Omental fat pad (tissue), 4 donors: ENCODE results near the gene ZNF442. TPM values are rescaled to one million over a fixed set of nuclear protein-coding genes. Genes with fewer than 3 reads are reported as not detected.
"Not testable (repeated sequence)": the region's sequence is repeated elsewhere in the genome, so short reads cannot be mapped to it uniquely, and the experiment has no call there.

Source experiments
- ATAC-seq: fragments of 150-250 bp; one replicate; pipeline ENCODE4 v1.9.1; 2016; ENCODE audit warnings: mild to moderate bottlenecking, moderate library complexity; ENCODE audit not compliant: low FRiP score
- DNase-seq: peaks from one replicate; pipeline ENCODE4 v3.0.0-alpha.2; 2019; ENCODE audit warnings: low spot score
- total RNA-seq, 4 donors: library from RNA; depleted of rRNA; stranded (reverse); fragments of >200 nt; gene quantifications; one replicate each; pipeline ENCODE4 v1.1.0, GENCODE V29; 2016
- TF ChIP-seq, protein P1 (sequence below), 3 donors: fragments of 450-650 bp; IDR thresholded peaks; one replicate each; pipeline ENCODE4 v1.5.1; 2016 to 2017; ENCODE audit warnings: antibody characterized with exemption in 3 of 3, mild to moderate bottlenecking in 3 of 3, moderate library complexity in 2 of 3

The ZNF442 gene
- total RNA-seq, 4 donors from 2014 or later = 1.8 to 7.9 (median 3.0) TPM

DNA sequence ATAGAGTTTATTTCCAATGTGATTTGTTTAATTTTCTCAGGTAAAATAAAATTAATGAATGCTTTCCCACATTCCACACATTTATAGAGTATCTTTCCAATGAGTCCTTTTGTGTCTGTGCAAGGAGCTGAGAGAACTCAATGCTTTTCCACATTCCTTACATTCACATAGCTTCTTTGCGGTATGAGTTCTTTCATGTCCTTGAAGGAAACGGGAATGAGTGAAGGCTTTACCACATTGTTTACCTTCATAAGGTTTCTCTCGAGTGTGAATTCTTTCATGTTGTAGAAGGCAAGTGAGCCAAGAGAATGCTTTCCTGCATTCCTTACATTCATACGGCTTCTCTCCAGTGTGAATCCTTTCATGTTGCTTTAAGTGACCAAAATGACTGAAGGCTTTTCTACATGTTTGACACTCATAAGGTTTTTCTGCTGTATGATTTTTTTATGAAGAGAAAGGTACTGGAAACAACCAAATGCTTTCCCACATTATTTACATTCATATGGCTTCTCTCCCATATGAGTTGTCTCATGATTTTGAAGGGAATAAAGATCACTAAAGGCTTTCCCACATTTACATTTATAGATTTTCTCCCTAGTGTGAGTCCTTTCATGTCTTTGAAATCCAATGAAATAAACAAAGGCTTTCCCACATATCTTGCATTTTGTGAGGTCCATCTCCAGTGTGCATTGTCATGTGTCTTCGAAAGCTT, 14.4 kb upstream of the ZNF442 start:
- TF ChIP-seq, protein P1, sequence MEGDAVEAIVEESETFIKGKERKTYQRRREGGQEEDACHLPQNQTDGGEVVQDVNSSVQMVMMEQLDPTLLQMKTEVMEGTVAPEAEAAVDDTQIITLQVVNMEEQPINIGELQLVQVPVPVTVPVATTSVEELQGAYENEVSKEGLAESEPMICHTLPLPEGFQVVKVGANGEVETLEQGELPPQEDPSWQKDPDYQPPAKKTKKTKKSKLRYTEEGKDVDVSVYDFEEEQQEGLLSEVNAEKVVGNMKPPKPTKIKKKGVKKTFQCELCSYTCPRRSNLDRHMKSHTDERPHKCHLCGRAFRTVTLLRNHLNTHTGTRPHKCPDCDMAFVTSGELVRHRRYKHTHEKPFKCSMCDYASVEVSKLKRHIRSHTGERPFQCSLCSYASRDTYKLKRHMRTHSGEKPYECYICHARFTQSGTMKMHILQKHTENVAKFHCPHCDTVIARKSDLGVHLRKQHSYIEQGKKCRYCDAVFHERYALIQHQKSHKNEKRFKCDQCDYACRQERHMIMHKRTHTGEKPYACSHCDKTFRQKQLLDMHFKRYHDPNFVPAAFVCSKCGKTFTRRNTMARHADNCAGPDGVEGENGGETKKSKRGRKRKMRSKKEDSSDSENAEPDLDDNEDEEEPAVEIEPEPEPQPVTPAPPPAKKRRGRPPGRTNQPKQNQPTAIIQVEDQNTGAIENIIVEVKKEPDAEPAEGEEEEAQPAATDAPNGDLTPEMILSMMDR (IDR thresholded peaks at IDR 0.05) = no peak
- no peak for DNase-seq
- ATAC-seq = no peak

DNA sequence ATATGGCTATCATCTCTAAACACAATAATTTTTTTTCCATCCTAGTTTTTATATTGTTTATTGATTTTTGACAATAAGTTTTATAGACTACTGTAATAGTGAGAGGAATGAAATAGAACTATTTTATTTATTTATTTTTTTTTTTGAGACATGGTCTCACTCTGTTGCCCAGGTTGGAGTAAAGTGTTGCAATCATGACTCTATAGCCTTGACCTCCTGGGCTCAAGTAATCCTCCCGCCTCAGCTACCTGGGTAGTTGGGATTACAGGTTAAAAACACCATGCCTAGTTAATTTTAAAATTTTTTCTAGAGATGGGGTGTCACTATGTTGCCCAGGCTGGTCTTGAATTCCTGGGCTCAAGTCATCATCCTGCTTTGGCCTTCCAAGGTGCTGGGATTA, 8.5 kb upstream of the ZNF442 start:
- TF ChIP-seq, protein P1 (IDR thresholded peaks at IDR 0.05) = no peak
- ATAC-seq = no peak
- no peak for DNase-seq

DNA sequence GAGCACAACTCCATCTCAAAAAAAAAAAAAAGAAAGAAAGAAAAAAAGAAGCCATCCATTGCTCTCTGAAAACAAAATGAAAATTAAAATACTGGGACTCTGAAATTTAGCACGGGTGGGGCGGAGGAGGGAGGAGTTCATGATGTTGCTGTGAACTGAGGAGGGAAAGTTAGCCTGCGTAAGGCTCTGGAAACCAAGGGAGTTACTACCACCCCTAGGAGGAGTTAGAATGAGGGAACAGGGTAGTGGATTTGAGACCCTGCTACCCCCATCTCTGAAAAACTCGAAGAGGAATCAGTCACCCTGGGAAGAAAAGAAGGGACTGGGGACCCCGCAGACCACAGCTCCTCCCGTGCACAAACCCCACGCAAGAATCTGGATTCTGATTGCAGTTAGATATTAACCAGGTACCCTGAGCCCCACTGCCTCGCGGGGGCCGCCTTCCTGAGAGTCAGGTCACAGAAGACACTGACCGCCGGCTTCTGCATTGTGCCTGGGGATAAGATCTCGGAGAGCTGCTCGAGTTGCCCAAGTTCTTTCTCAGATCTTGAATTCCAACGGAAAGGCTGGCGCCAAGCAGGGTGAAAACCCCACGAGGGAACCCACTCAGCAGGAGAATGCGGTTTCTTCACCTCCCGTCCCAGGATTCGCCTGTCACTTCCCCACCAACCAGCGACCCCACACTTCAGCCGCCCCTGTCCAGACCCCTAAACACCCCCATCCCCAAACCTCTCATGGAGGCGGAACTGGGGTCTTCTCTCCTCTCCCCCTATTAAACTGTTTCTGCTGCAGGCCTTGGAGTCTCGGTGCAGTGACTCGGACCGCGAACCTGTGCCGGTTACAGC, 870 bp downstream of the ZNF442 start:
- peak; percentile 6 for ATAC-seq
- TF ChIP-seq, protein P1 (IDR thresholded peaks at IDR 0.05) = no peak
- DNase-seq = peak; percentile 23

DNA sequence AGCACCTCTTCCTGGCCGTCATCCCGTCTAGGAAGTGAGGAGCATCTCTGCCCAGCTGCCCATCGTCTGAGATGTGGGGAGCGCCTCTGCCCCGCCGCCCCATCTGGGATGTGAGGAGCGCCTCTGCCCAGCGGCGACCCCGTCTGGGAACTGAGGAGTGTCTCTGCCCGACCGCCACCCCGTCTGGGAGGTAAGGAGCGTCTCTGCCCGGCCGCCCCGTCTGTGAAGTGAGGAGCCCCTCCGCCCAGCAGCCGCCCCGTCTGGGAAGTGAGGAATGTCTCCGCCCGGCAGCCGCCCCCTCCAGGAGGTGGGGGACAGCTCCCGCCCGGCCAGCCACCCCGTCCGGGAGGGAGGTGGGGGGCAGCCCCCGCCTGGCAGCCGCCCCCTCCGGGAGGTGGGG, 3.2 kb downstream of the ZNF442 start:
- not testable (repeated sequence) for ATAC-seq, DNase-seq

DNA sequence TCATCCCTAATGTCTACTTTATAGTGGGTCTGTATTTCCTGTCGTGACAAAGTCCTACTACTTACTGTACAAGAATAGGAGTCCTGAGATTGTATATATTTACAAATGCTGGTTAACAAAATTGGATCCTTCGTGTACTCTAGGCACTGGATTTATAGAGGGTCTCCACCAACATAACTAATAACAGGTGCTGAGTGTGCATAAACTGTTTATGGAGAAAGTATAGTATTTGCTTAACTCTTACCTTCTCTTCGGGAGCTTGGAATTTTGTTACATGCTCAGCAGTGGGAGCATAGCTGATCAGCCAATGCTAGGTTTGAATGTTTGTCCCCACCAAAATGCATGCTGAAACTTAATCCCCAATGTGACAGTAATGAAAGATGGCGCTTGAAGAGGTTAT, 12.1 kb downstream of the ZNF442 start:
- no peak for ATAC-seq
- TF ChIP-seq, protein P1 (IDR thresholded peaks at IDR 0.05) = no peak
- no peak for DNase-seq

DNA sequence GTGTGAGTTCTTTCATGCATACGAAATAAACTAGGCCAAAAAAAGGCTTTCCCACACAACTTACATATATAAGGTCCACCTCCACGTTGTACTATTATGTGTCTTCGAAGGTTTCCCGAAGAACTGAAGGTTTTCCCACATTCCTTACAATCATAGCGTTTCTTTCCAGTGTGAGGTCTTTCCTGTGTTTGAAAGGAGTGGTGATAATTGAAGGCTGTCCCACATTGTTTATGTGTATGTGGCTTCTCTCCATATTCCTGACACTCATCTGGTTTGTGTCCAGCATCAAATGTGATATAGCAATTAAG, 14.6 kb downstream of the ZNF442 start:
- no peak for DNase-seq
- TF ChIP-seq, protein P1 (IDR thresholded peaks at IDR 0.05) = no peak
- no peak for ATAC-seq

DNA sequence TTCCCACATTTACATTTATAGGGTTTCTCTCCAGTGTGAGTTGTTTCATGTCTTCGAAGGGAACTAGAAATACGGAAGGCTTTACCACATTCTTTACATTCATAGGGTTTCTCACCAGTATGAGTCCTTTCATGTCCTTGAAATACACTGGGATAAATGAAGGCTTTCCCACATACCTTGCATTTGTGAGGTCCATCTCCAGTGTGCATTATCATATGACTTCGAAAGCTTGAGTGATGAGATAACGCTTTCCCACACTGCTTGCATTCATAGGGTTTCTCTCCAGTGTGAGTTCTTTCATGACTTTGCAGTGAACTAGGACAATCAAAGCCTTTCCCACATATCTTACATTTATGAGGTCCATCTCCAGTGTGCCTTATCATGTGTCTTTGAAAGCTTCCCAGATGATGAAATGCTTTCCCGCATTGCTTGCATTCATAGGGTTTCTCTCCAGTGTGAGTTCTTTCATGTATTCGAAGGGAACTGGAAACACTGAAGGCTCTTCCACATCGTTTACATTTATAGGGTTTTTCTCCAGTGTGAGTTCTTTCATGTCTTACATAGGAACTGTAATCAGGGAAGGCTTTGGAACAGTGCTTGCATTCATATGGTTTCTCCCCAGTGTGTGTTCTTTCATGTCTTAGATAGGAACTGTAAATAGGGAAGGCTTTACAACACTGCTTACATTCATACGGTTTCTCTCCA, 15.1 kb downstream of the ZNF442 start:
- DNase-seq (no peak), ATAC-seq (no peak)
- TF ChIP-seq, protein P1 (IDR thresholded peaks at IDR 0.05) = no peak
